Measurements from ENCODE around the gene SCART1.
"Not testable (repeated sequence)": the region's sequence is repeated elsewhere in the genome, so short reads cannot be mapped to it uniquely, and the experiment has no call there.

The SCART1 gene

GRCh38 chr10:133439517-133440461 lies 14.0 kb upstream of the SCART1 start:
- TF ChIP-seq CTCF (IDR thresholded peaks at IDR 0.05; ENCODE audit: low read depth, low read length, missing control alignments), result no peak
- DNase-seq (ENCODE audit: low read depth), result no peak

GRCh38 chr10:133440633-133441285 lies 13.0 kb upstream of the SCART1 start:
- no peak for TF ChIP-seq CTCF (IDR thresholded peaks at IDR 0.05; ENCODE audit: low read depth, low read length, missing control alignments)
- no peak for DNase-seq (ENCODE audit: low read depth)
- in situ Hi-C loops (cut with HindIII; ENCODE audit: low sequenced_read_pairs), result no loop called here
- no peak overlapping the region for H3K4me3 ChIP-seq (ENCODE audit: low read depth, low read length)

More at GRCh38 chr10:133439517-133440461, 14.0 kb upstream of the SCART1 start:
- in situ Hi-C loops (cut with HindIII; ENCODE audit: low sequenced_read_pairs), result no loop called here
- H3K4me3 ChIP-seq (ENCODE audit: low read depth, low read length), result no peak overlapping the region

- H3K4me3 ChIP-seq (ENCODE audit: low read depth, low read length); in situ Hi-C loops (cut with HindIII; ENCODE audit: low sequenced_read_pairs); DNase-seq (ENCODE audit: low read depth): not testable (repeated sequence)
Observed at GRCh38 chr10:133441356-133441755, 12.4 kb upstream of the SCART1 start.

- H3K4me3 ChIP-seq (ENCODE audit: low read depth, low read length), result no peak overlapping the region
- no peak for TF ChIP-seq CTCF (IDR thresholded peaks at IDR 0.05; ENCODE audit: low read depth, low read length, missing control alignments)
- in situ Hi-C loops (cut with HindIII; ENCODE audit: low sequenced_read_pairs), result no loop called here
- DNase-seq (ENCODE audit: low read depth), result no peak
Observed at GRCh38 chr10:133441780-133442179, 12.0 kb upstream of the SCART1 start.

GRCh38 chr10:133442191-133442966 lies 11.4 kb upstream of the SCART1 start:
- no peak overlapping the region for H3K4me3 ChIP-seq (ENCODE audit: low read depth, low read length)
- in situ Hi-C loops (cut with HindIII; ENCODE audit: low sequenced_read_pairs), result no loop called here
- no peak for TF ChIP-seq CTCF (IDR thresholded peaks at IDR 0.05; ENCODE audit: low read depth, low read length, missing control alignments)
- DNase-seq (ENCODE audit: low read depth), result no peak

- no peak for TF ChIP-seq CTCF (IDR thresholded peaks at IDR 0.05; ENCODE audit: low read depth, low read length, missing control alignments)
- no peak for DNase-seq (ENCODE audit: low read depth)
- no peak overlapping the region for H3K4me3 ChIP-seq (ENCODE audit: low read depth, low read length)
- in situ Hi-C loops (cut with HindIII; ENCODE audit: low sequenced_read_pairs), result no loop called here
Observed at GRCh38 chr10:133442967-133443924, 10.5 kb upstream of the SCART1 start.

Measured in astrocyte of the cerebellum (primary cell).